CD4-positive, alpha-beta T cell treated with Interleukin-12 subunit alpha and Interleukin-12 subunit beta, for 1 hour (primary cell): Measurements from ENCODE around the gene ZG16B.

ENCODE experiments used
- DNase-seq: peaks from one replicate; pipeline ENCODE4 v3.0.0-alpha.2; 2020

The ZG16B gene

GRCh38 chr16:2825049-2825742 lies 4.9 kb upstream of the ZG16B start:
- DNase-seq = no peak

- no peak for DNase-seq
Observed at GRCh38 chr16:2825906-2826305, 4.2 kb upstream of the ZG16B start.

- no peak for DNase-seq
Observed at GRCh38 chr16:2826591-2827373, 3.3 kb upstream of the ZG16B start.

- DNase-seq = no peak
Observed at GRCh38 chr16:2827374-2827791, 2.7 kb upstream of the ZG16B start.

GRCh38 chr16:2827831-2828520 lies 2.1 kb upstream of the ZG16B start:
- no peak for DNase-seq

- no peak for DNase-seq
Observed at GRCh38 chr16:2828521-2828840, 1.6 kb upstream of the ZG16B start.

GRCh38 chr16:2828876-2829430 lies 1.1 kb upstream of the ZG16B start:
- DNase-seq = no peak

- no peak for DNase-seq
Observed at GRCh38 chr16:2830355-2830695, 222 bp downstream of the ZG16B start.

GRCh38 chr16:2831203-2831602 lies 1.1 kb downstream of the ZG16B start:
- no peak for DNase-seq

- no peak for DNase-seq
Observed at GRCh38 chr16:2833776-2834175, 3.7 kb downstream of the ZG16B start.

GRCh38 chr16:2834968-2835367 lies 4.9 kb downstream of the ZG16B start:
- DNase-seq = no peak

- DNase-seq = no peak
Observed at GRCh38 chr16:2835638-2836493, 5.8 kb downstream of the ZG16B start.

- DNase-seq = no peak
Observed at GRCh38 chr16:2836646-2837508, 6.8 kb downstream of the ZG16B start.

GRCh38 chr16:2838928-2839327 lies 8.8 kb downstream of the ZG16B start:
- peak; percentile 64 for DNase-seq

GRCh38 chr16:2839650-2840450 lies 9.7 kb downstream of the ZG16B start:
- no peak for DNase-seq

GRCh38 chr16:2840914-2841313 lies 10.8 kb downstream of the ZG16B start:
- DNase-seq = no peak

GRCh38 chr16:2841606-2842339 lies 11.7 kb downstream of the ZG16B start:
- DNase-seq = no peak

- DNase-seq = peak; percentile 78
Observed at GRCh38 chr16:2842340-2843000, 12.4 kb downstream of the ZG16B start.

GRCh38 chr16:2843526-2843925 lies 13.4 kb downstream of the ZG16B start:
- no peak for DNase-seq

GRCh38 chr16:2845116-2845515 lies 15.0 kb downstream of the ZG16B start:
- DNase-seq = no peak
